HG02885 (cell line): Measurements from ENCODE around the gene SLC35F3.
"Not testable (repeated sequence)": the region's sequence is repeated elsewhere in the genome, so short reads cannot be mapped to it uniquely, and the experiment has no call there.

Experiments
- ATAC-seq: cut with Tn5 transposase; IDR thresholded peaks from one replicate; pipeline ENCODE4 v1.9.1; 2021; ENCODE audit warnings: mild to moderate bottlenecking; ENCODE audit not compliant: unreplicated experiment, poor library complexity

Gene SLC35F3

GRCh38 chr1:234093741-234094140, 189.3 kb downstream of the SLC35F3 start:
- ATAC-seq = no peak

- ATAC-seq = no peak
Measured at GRCh38 chr1:234094172-234094571, 189.7 kb downstream of the SLC35F3 start.

DNA sequence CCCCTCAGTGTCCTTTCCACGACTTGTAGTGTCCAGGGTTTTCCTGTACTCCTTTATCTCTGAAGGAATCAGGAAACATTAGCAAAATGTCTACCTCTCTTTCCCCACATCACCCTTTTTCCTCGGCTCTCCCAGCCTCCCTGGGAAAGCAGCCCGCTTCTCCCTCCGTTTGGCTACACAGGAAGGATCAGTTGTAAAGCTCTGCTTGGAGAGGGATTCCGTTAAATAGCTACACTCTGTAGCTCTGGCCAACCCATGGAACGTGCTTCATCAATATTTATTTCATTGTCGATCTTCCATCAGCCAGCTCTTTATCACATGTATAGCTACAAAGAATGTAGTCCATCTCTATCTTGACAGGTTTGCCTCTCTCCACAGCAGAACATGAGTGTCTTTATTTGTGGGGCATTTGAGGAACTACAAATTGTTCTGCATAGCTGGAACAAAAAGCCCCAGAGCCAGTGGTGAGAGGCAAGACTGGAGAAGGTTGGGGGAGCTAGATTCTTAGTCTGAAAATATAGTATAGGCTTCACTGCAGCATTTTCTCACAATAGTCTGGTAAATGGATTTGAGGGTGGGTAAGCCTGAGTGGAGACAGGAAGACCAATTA, 191.8 kb downstream of the SLC35F3 start:
- no peak for ATAC-seq

- ATAC-seq = no peak
Measured at GRCh38 chr1:234102583-234102982, 198.1 kb downstream of the SLC35F3 start.

- ATAC-seq = no peak
Measured at GRCh38 chr1:234103198-234103597, 198.7 kb downstream of the SLC35F3 start.

GRCh38 chr1:234106032-234106431, 201.6 kb downstream of the SLC35F3 start:
- ATAC-seq = no peak

DNA sequence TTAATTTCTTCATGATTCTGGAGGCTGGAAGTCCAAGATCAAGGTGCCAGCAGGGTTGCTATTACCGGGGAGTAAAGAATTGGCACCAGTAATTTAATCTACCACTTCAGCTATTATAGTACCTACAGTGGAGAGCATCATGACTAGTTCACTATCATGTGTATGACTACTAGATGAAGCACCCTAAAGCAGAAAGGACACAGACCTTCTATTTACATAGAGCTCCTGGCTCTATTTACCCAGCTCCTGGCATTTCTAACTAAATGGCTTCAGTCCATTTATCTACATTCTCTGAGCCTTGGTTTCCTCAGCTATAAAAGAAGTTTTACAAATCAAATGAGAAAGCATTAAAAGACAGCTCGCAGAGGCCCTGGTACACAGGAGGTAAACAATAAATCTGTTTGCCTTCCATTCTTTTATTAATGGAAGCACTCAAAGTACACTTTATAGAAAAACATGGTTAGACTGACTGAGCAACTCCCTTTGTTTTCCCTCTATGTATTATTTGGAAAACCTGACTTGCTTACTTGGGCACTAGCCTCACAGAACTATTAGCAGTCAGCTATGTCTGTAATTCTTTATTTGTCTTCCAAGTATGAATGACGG, 203.0 kb downstream of the SLC35F3 start:
- no peak for ATAC-seq

DNA sequence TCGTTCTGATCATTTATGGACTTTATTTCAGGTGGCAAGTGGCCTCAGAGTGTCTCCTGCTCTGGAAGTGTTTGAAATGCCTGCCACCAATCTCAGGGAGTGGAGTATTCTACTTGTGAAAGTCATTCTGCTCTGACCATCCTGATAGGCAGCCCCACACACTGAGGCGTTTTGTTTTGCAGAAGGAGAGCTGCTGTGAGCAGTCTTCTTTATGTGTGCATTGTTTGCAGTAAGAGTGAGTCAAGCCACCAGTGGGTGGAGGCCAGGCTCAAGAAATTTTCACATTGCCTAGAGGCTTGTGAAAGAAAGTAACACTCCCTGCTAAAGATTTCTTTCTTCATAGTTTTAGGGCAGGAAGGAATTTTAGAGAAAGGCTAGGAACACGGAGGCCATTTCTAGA, 204.4 kb downstream of the SLC35F3 start:
- no peak for ATAC-seq

DNA sequence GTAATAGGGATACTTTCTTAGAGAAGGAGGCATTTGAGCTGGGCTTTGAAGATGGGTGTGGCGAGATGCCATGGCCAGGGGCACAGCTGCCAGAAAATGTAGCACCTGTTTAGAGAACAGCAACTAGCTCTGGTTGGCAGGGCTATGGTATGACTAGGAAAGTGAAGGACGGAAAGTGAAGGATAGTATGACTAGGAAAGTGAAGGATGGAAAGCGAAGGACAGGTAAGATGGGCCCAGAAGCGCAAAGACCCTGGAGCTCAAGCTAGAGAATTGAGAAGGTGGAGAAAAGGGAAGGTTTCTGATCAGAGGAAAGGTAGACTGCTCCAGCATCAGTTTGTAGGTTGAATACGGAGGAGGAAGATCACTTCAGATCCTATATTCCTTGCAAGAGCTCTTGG, 205.4 kb downstream of the SLC35F3 start:
- ATAC-seq = no peak

GRCh38 chr1:234111458-234112142, 207.1 kb downstream of the SLC35F3 start:
- no peak for ATAC-seq

DNA sequence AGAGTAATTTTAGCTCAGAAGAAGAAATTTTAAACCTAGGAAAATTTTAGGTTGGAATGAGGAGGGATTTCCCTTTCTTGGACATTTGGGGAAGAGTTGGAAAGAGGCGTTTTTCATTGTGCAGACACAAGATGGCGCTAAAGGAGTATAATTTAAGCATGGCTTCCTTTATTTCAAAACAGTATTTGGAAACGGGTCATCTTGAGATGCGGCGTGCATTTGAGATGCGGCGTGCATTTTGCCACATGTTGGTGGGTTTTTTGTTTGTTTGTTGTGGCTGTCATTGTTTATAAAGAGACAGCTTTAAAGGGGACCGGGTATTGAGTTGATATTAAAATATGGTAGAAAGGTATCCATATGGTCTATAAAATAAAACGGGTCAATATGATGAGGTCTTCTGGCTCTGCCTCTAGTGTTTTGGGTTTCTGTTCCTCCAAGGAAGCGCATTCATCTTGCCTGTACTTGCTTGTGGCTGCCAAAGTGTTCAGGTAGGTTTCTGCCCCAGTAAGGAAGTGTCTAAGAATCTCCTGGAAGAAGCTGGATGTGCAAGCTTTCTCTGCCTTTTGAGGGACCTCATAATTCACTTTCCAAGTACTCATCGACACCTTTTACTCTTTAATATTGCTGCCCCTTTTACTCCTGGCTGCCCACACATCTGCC, 210.3 kb downstream of the SLC35F3 start:
- ATAC-seq = no peak

DNA sequence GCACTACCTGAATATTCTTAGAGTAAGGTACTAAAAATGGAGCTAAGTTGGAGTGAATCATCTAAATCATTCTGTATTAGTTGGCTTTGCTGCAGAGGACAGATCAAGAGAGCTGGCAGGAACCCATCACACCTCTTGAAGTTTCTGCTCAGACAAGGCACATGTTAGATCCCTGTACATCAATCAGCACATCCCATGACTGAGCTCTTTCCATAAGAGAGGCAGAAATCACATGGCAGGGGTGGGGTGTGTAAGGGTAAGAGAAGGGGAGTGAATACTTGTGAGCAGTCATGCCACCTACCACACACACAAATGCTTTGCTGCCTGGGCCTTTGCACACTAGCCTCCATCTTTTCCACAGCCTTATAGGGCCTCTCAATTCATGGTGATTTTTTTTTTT, 214.4 kb downstream of the SLC35F3 start:
- ATAC-seq = no peak

DNA sequence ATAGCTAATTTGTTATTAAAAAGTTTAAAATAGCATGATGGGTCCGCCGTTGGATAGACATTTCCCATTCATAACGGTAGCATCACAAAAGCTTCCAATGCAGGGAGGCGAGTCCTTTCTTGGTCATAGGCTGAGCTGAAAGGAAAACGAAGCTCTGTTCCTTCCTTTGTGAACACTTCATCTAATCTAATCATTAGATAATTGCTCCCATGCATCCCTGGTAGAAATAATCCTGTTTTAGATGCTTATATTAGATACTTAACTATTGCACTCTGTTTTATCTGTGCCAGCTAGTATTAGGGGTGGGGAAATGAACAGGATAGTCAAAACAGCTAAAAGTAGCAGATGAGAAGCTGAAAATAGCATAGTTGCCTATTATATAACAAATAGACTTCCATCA, 215.0 kb downstream of the SLC35F3 start:
- ATAC-seq = no peak

DNA sequence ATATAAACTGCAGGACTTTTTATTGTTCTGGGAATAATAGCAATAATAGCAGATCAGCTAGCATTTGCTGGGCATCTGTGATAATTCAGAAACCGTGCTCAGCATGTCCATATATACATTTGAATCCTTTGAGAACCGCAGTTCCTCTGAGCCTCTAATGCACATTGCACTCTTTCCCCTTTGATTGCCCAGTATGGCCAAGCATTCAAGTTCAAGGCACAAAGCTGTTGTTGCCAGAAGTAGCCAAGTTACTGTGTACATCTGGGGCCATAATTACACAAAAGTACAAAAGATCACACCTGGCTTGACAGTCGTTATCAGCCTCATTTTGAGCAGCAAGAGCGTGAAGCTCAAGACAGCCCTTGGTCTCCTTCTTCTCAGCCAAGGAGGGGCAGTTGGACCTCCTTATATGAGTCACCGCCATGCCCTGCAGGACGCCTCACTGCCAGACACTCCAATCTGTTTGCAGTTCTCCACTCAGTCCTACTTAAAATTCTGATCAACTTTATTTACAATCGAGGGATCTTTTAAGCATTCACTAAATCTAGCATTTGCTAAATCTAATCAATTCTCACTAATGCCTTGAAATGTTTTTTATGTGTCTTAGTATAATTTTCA, 216.0 kb downstream of the SLC35F3 start:
- ATAC-seq = no peak

DNA sequence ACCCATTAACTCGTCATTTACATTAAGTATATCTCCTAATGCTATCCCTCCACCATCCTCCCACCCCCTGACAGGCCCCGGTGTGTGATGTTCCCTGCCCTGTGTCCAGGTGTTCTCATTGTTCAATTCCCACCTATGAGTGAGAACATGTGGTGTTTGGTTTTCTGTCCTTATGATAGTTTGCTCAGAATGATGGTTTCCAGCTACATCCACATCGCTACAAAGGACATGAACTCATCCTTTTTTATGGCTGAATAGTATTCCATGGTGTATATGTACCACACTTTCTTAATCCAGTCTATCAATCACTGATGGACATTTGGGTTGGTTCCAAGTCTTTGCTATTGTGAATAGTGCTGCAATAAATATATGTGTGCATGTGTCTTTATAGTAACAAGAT, 217.2 kb downstream of the SLC35F3 start:
- not testable (repeated sequence) for ATAC-seq

DNA sequence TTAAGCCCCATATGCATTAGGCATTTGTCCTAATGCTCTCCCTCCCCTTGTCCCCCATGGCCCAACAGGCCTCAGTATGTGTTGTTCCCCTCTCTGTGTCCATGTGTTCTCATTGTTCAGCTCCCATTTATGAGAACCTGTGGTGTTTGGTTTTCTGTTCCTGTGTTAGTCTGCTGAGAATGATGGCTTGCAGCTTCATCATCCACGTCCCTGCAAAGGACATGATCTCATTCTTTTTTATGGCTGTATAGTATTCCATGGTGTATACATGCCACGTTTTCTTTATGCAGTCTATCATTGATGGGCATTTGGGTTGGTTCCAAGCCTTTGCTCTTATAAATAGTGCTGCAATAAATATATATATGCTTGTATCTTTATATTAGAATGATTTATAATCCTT, 218.1 kb downstream of the SLC35F3 start:
- ATAC-seq = not testable (repeated sequence)

- ATAC-seq = no peak
Measured at GRCh38 chr1:234123867-234124266, 219.4 kb downstream of the SLC35F3 start.

GRCh38 chr1:234125283-234125682, 220.8 kb downstream of the SLC35F3 start:
- no peak for ATAC-seq

DNA sequence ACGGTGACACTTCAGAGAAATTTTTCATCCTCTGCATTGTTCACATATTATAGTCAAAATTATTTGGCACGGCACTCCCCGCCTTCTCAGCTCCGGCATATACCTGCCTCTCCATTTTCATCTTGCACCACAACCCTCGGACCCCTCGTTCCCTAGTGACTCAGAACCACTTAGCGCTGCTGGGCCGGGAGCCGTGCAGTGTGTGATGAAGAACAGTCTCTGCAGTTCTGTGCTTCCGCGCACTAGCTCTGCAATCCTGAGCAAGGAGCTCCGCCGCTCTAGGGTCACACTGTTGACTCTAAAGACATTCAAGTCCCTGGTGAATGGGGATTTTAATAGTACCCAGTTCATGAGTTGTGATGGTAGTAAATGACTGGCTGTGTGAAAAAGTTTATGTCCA, 221.2 kb downstream of the SLC35F3 start:
- ATAC-seq = no peak

- ATAC-seq = no peak
Measured at GRCh38 chr1:234127026-234127671, 222.7 kb downstream of the SLC35F3 start.
